CD4-positive, alpha-beta T cell treated with Interleukin-1 beta for 1 hour (primary cell): ENCODE data around the gene COL9A1.
A peak's percentile ranks its signal among the peaks of the same experiment; 100 is the strongest.

Experiments
- DNase-seq, 2 donors: peaks; one replicate each; pipeline ENCODE4 v3.0.0-alpha.2; 2020 to 2022

COL9A1 gene

GRCh38 chr6:70221715-70222438 is 81.0 kb downstream of the COL9A1 start:
- DNase-seq = no peak

- DNase-seq = peak; percentile 5 to 24
Observed at GRCh38 chr6:70221025-70221714, 81.7 kb downstream of the COL9A1 start.

GRCh38 chr6:70219943-70220613 is 82.8 kb downstream of the COL9A1 start:
- no peak for DNase-seq

GRCh38 chr6:70216767-70217166 is 86.1 kb downstream of the COL9A1 start:
- DNase-seq = no peak

GRCh38 chr6:70215460-70216108 is 87.3 kb downstream of the COL9A1 start:
- no peak for DNase-seq

- no peak for DNase-seq
Observed at GRCh38 chr6:70210462-70210861, 92.4 kb downstream of the COL9A1 start.

- DNase-seq = no peak
Observed at GRCh38 chr6:70208235-70208790, 94.6 kb downstream of the COL9A1 start.

GRCh38 chr6:70198785-70199184 is 104.1 kb downstream of the COL9A1 start:
- no peak for DNase-seq

- no peak for DNase-seq
Observed at GRCh38 chr6:70196531-70196930, 106.4 kb downstream of the COL9A1 start.

- no peak for DNase-seq
Observed at GRCh38 chr6:70194421-70194820, 108.5 kb downstream of the COL9A1 start.

- DNase-seq = no peak
Observed at GRCh38 chr6:70188202-70188601, 114.7 kb downstream of the COL9A1 start.

- DNase-seq = no peak
Observed at GRCh38 chr6:70186461-70186860, 116.4 kb downstream of the COL9A1 start.

GRCh38 chr6:70184723-70185122 is 118.2 kb downstream of the COL9A1 start:
- DNase-seq = no peak

GRCh38 chr6:70183538-70183937 is 119.3 kb downstream of the COL9A1 start:
- no peak for DNase-seq

GRCh38 chr6:70180901-70181599 is 121.8 kb downstream of the COL9A1 start:
- no peak for DNase-seq

- no peak for DNase-seq
Observed at GRCh38 chr6:70180183-70180900, 122.5 kb downstream of the COL9A1 start.

- DNase-seq = no peak
Observed at GRCh38 chr6:70176842-70177550, 125.9 kb downstream of the COL9A1 start.

GRCh38 chr6:70175770-70176169 is 127.1 kb downstream of the COL9A1 start:
- no peak for DNase-seq

GRCh38 chr6:70172252-70172651 is 130.6 kb downstream of the COL9A1 start:
- DNase-seq = no peak

GRCh38 chr6:70171236-70171635 is 131.6 kb downstream of the COL9A1 start:
- no peak for DNase-seq
